ENCODE measurements around the gene RBFOX2.
"Not testable (repeated sequence)": the region's sequence is repeated elsewhere in the genome, so short reads cannot be mapped to it uniquely, and the experiment has no call there.

The RBFOX2 gene

GRCh38 chr22:36008565-36008964, 20.1 kb downstream of the RBFOX2 start:
- DNase-seq (ENCODE audit: low spot score): no peak

- DNase-seq (ENCODE audit: low spot score): no peak
Observed at GRCh38 chr22:36008131-36008530, 20.5 kb downstream of the RBFOX2 start.

- DNase-seq (ENCODE audit: low spot score): no peak
Observed at GRCh38 chr22:36003972-36004674, 24.5 kb downstream of the RBFOX2 start.

- no peak for DNase-seq (ENCODE audit: low spot score)
Observed at GRCh38 chr22:36002718-36003260, 25.8 kb downstream of the RBFOX2 start.

GRCh38 chr22:36002084-36002483, 26.5 kb downstream of the RBFOX2 start:
- no peak for DNase-seq (ENCODE audit: low spot score)

- no peak for DNase-seq (ENCODE audit: low spot score)
Observed at GRCh38 chr22:35998748-35999147, 29.9 kb downstream of the RBFOX2 start.

GRCh38 chr22:35997438-35997837, 31.2 kb downstream of the RBFOX2 start:
- no peak for DNase-seq (ENCODE audit: low spot score)

GRCh38 chr22:35996596-35996995, 32.0 kb downstream of the RBFOX2 start:
- no peak for DNase-seq (ENCODE audit: low spot score)

- no peak for DNase-seq (ENCODE audit: low spot score)
Observed at GRCh38 chr22:35995772-35996171, 32.9 kb downstream of the RBFOX2 start.

GRCh38 chr22:35995348-35995747, 33.3 kb downstream of the RBFOX2 start:
- DNase-seq (ENCODE audit: low spot score): no peak

- DNase-seq (ENCODE audit: low spot score): not testable (repeated sequence)
Observed at GRCh38 chr22:35993727-35994126, 34.9 kb downstream of the RBFOX2 start.

GRCh38 chr22:35993048-35993714, 35.4 kb downstream of the RBFOX2 start:
- no peak for DNase-seq (ENCODE audit: low spot score)

GRCh38 chr22:35991168-35991567, 37.5 kb downstream of the RBFOX2 start:
- no peak for DNase-seq (ENCODE audit: low spot score)

- no peak for DNase-seq (ENCODE audit: low spot score)
Observed at GRCh38 chr22:35988030-35988429, 40.6 kb downstream of the RBFOX2 start.

- DNase-seq (ENCODE audit: low spot score): no peak
Observed at GRCh38 chr22:35987487-35987886, 41.1 kb downstream of the RBFOX2 start.

GRCh38 chr22:35986088-35986487, 42.5 kb downstream of the RBFOX2 start:
- no peak for DNase-seq (ENCODE audit: low spot score)

GRCh38 chr22:35985371-35985770, 43.3 kb downstream of the RBFOX2 start:
- no peak for DNase-seq (ENCODE audit: low spot score)

GRCh38 chr22:35984183-35985175, 44.1 kb downstream of the RBFOX2 start:
- no peak for DNase-seq (ENCODE audit: low spot score)

- no peak for DNase-seq (ENCODE audit: low spot score)
Observed at GRCh38 chr22:35981900-35982299, 46.7 kb downstream of the RBFOX2 start.

GRCh38 chr22:35978889-35979288, 49.7 kb downstream of the RBFOX2 start:
- DNase-seq (ENCODE audit: low spot score): no peak

- DNase-seq (ENCODE audit: low spot score): no peak
Observed at GRCh38 chr22:35978201-35978600, 50.4 kb downstream of the RBFOX2 start.

GRCh38 chr22:35977136-35977535, 51.5 kb downstream of the RBFOX2 start:
- no peak for DNase-seq (ENCODE audit: low spot score)
